Measurements from ENCODE around the gene PCBD1.

PCBD1 gene

GRCh38 chr10:70927189-70927943, 39.0 kb upstream of the PCBD1 start:
- Histone ChIP-seq H4K8ac (ENCODE audit: low read depth, low read length) (no peak overlapping the region), H2AK5ac (ENCODE audit: low read length) (no peak overlapping the region), H3K36me3 (ENCODE audit: control insufficient read depth, insufficient read depth, low read length) (no peaks in the 10 kb centered on the region), H3K18ac (ENCODE audit: low read length) (no peak overlapping the region), H4K5ac (ENCODE audit: low read length) (no peak overlapping the region), H3K79me2 (ENCODE audit: control insufficient read depth, insufficient read depth, low read length) (no peaks in the 10 kb centered on the region), H3K27me3 (ENCODE audit: insufficient read depth, low read length, poor library complexity) (no peaks in the 10 kb centered on the region), H3K4me2 (ENCODE audit: low read length) (no peak overlapping the region), H3K4me3 (ENCODE audit: low read length) (no peak overlapping the region), H3K9ac (ENCODE audit: low read length) (no peak overlapping the region), H3K79me1 (ENCODE audit: low read length) (no peaks in the 10 kb centered on the region), H3K4me1 (ENCODE audit: control insufficient read depth, low read depth, low read length) (no peaks in the 10 kb centered on the region), H2BK15ac (replicated peaks; ENCODE audit: low read depth) (no peak overlapping the region), H3K56ac (ENCODE audit: low read length) (no peak overlapping the region), H3K27ac (ENCODE audit: low read depth, low read length) (no peak overlapping the region), H3K23ac (ENCODE audit: low read length) (no peak overlapping the region), H2BK5ac (ENCODE audit: low read length) (no peak overlapping the region), H2BK120ac (ENCODE audit: low read depth, low read length) (no peak overlapping the region), H3K4ac (ENCODE audit: low read depth, low read length) (no peak overlapping the region)
- no CpG with 5 or more reads among the region's 13 CpGs for WGBS (ENCODE audit: extremely low coverage, insufficient coverage, low lambda C conversion rate)
- DNase-seq: no peak

GRCh38 chr10:70926226-70927000, 38.0 kb upstream of the PCBD1 start:
- Histone ChIP-seq H3K18ac (ENCODE audit: low read length) (no peak overlapping the region), H2BK5ac (ENCODE audit: low read length) (no peak overlapping the region), H4K8ac (ENCODE audit: low read depth, low read length) (no peak overlapping the region), H3K27me3 (ENCODE audit: insufficient read depth, low read length, poor library complexity) (no peaks in the 10 kb centered on the region), H2AK5ac (ENCODE audit: low read length) (no peak overlapping the region), H3K27ac (ENCODE audit: low read depth, low read length) (no peak overlapping the region), H2BK15ac (replicated peaks; ENCODE audit: low read depth) (no peak overlapping the region), H3K4me3 (ENCODE audit: low read length) (no peak overlapping the region), H3K36me3 (ENCODE audit: control insufficient read depth, insufficient read depth, low read length) (no peaks in the 10 kb centered on the region), H3K56ac (ENCODE audit: low read length) (no peak overlapping the region), H3K23ac (ENCODE audit: low read length) (no peak overlapping the region), H4K5ac (ENCODE audit: low read length) (no peak overlapping the region), H3K79me2 (ENCODE audit: control insufficient read depth, insufficient read depth, low read length) (no peaks in the 10 kb centered on the region), H3K4me2 (ENCODE audit: low read length) (no peak overlapping the region), H3K4ac (ENCODE audit: low read depth, low read length) (no peak overlapping the region), H3K79me1 (ENCODE audit: low read length) (no peaks in the 10 kb centered on the region), H2BK120ac (ENCODE audit: low read depth, low read length) (no peak overlapping the region), H3K9ac (ENCODE audit: low read length) (no peak overlapping the region), H3K4me1 (ENCODE audit: control insufficient read depth, low read depth, low read length) (no peaks in the 10 kb centered on the region)
- DNase-seq: no peak
- no CpG with 5 or more reads among the region's 18 CpGs for WGBS (ENCODE audit: extremely low coverage, insufficient coverage, low lambda C conversion rate)

GRCh38 chr10:70925377-70926225, 37.2 kb upstream of the PCBD1 start:
- Histone ChIP-seq H3K9ac (ENCODE audit: low read length) (no peak overlapping the region), H4K8ac (ENCODE audit: low read depth, low read length) (no peak overlapping the region), H4K5ac (ENCODE audit: low read length) (no peak overlapping the region), H2BK120ac (ENCODE audit: low read depth, low read length) (no peak overlapping the region), H3K4me2 (ENCODE audit: low read length) (no peak overlapping the region), H3K27ac (ENCODE audit: low read depth, low read length) (no peak overlapping the region), H3K56ac (ENCODE audit: low read length) (no peak overlapping the region), H3K36me3 (ENCODE audit: control insufficient read depth, insufficient read depth, low read length) (no peaks in the 10 kb centered on the region), H3K27me3 (ENCODE audit: insufficient read depth, low read length, poor library complexity) (no peaks in the 10 kb centered on the region), H3K4me3 (ENCODE audit: low read length) (no peak overlapping the region), H3K4ac (ENCODE audit: low read depth, low read length) (no peak overlapping the region), H2BK5ac (ENCODE audit: low read length) (no peak overlapping the region), H2BK15ac (replicated peaks; ENCODE audit: low read depth) (no peak overlapping the region), H3K4me1 (ENCODE audit: control insufficient read depth, low read depth, low read length) (no peaks in the 10 kb centered on the region), H3K79me1 (ENCODE audit: low read length) (no peaks in the 10 kb centered on the region), H3K18ac (ENCODE audit: low read length) (no peak overlapping the region), H3K79me2 (ENCODE audit: control insufficient read depth, insufficient read depth, low read length) (no peaks in the 10 kb centered on the region), H2AK5ac (ENCODE audit: low read length) (no peak overlapping the region), H3K23ac (ENCODE audit: low read length) (no peak overlapping the region)
- peak; percentile 41 for DNase-seq
- WGBS (ENCODE audit: extremely low coverage, insufficient coverage, low lambda C conversion rate): no CpG with 5 or more reads among the region's 22 CpGs

- no peak overlapping the region for H3K4ac ChIP-seq (ENCODE audit: low read depth, low read length)
- no peak overlapping the region for H3K23ac ChIP-seq (ENCODE audit: low read length)
- no peaks in the 10 kb centered on the region for H3K79me1 ChIP-seq (ENCODE audit: low read length)
- no peak for DNase-seq
- H3K4me3 ChIP-seq (ENCODE audit: low read length): no peak overlapping the region
- H3K4me1 ChIP-seq (ENCODE audit: control insufficient read depth, low read depth, low read length): no peaks in the 10 kb centered on the region
- H3K9ac ChIP-seq (ENCODE audit: low read length): no peak overlapping the region
- H3K56ac ChIP-seq (ENCODE audit: low read length): no peak overlapping the region
- no peak overlapping the region for H3K18ac ChIP-seq (ENCODE audit: low read length)
- no peak overlapping the region for H2AK5ac ChIP-seq (ENCODE audit: low read length)
- no peaks in the 10 kb centered on the region for H3K27me3 ChIP-seq (ENCODE audit: insufficient read depth, low read length, poor library complexity)
- no peak overlapping the region for H2BK5ac ChIP-seq (ENCODE audit: low read length)
- no peak overlapping the region for H2BK120ac ChIP-seq (ENCODE audit: low read depth, low read length)
- no peak overlapping the region for H2BK15ac ChIP-seq (replicated peaks; ENCODE audit: low read depth)
- H4K5ac ChIP-seq (ENCODE audit: low read length): no peak overlapping the region
- no peaks in the 10 kb centered on the region for H3K79me2 ChIP-seq (ENCODE audit: control insufficient read depth, insufficient read depth, low read length)
- H4K8ac ChIP-seq (ENCODE audit: low read depth, low read length): no peak overlapping the region
- no peaks in the 10 kb centered on the region for H3K36me3 ChIP-seq (ENCODE audit: control insufficient read depth, insufficient read depth, low read length)
- no CpG with 5 or more reads among the region's 8 CpGs for WGBS (ENCODE audit: extremely low coverage, insufficient coverage, low lambda C conversion rate)
- no peak overlapping the region for H3K27ac ChIP-seq (ENCODE audit: low read depth, low read length)
- H3K4me2 ChIP-seq (ENCODE audit: low read length): no peak overlapping the region
These were observed 35.3 kb upstream of the PCBD1 start for GRCh38 chr10:70923696-70924095.

GRCh38 chr10:70921285-70921684, 32.9 kb upstream of the PCBD1 start:
- no peak overlapping the region for H4K8ac ChIP-seq (ENCODE audit: low read depth, low read length)
- no peak overlapping the region for H3K27ac ChIP-seq (ENCODE audit: low read depth, low read length)
- no peak overlapping the region for H2BK120ac ChIP-seq (ENCODE audit: low read depth, low read length)
- no peak overlapping the region for H2BK15ac ChIP-seq (replicated peaks; ENCODE audit: low read depth)
- no peaks in the 10 kb centered on the region for H3K4me1 ChIP-seq (ENCODE audit: control insufficient read depth, low read depth, low read length)
- no peak overlapping the region for H2BK5ac ChIP-seq (ENCODE audit: low read length)
- H3K79me2 ChIP-seq (ENCODE audit: control insufficient read depth, insufficient read depth, low read length): no peaks in the 10 kb centered on the region
- H3K79me1 ChIP-seq (ENCODE audit: low read length): no peaks in the 10 kb centered on the region
- no peak overlapping the region for H4K5ac ChIP-seq (ENCODE audit: low read length)
- H3K4ac ChIP-seq (ENCODE audit: low read depth, low read length): no peak overlapping the region
- no peak overlapping the region for H3K56ac ChIP-seq (ENCODE audit: low read length)
- H3K9ac ChIP-seq (ENCODE audit: low read length): no peak overlapping the region
- no peak overlapping the region for H3K4me3 ChIP-seq (ENCODE audit: low read length)
- H3K36me3 ChIP-seq (ENCODE audit: control insufficient read depth, insufficient read depth, low read length): no peaks in the 10 kb centered on the region
- no CpG with 5 or more reads among the region's 1 CpG for WGBS (ENCODE audit: extremely low coverage, insufficient coverage, low lambda C conversion rate)
- no peak overlapping the region for H3K4me2 ChIP-seq (ENCODE audit: low read length)
- no peak overlapping the region for H3K23ac ChIP-seq (ENCODE audit: low read length)
- H3K18ac ChIP-seq (ENCODE audit: low read length): no peak overlapping the region
- DNase-seq: no peak
- H2AK5ac ChIP-seq (ENCODE audit: low read length): no peak overlapping the region
- H3K27me3 ChIP-seq (ENCODE audit: insufficient read depth, low read length, poor library complexity): no peaks in the 10 kb centered on the region

Measured in mesendoderm (in vitro differentiated cells).